ENCODE results near the gene LAMA4.

DNA sequence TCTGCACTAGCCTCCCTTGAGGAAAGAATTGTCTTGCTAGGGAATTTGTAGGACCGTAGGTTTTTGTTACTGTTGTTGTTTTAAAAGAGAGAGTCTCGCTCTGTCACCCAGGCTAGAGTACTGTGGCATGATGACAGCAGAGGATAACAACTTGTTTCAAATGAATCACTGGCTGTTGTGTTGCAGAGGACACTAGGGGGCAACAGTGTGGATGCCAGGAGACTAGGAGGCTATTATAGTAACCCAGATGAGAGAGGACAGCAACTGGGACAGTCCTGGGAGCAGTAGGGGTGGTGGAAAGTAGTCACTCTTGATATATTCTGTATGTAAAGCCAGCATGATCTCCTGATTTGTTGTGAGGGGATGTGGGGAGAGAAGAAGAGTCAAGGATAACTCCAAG, 41.8 kb upstream of the LAMA4 start:
- no peak for TF ChIP-seq CTCF (IDR thresholded peaks at IDR 0.05)
- TF ChIP-seq POLR2A (IDR thresholded peaks at IDR 0.05), result no peak
- no peak for TF ChIP-seq POLR2AphosphoS5 (IDR thresholded peaks at IDR 0.05; ENCODE audit: insufficient read depth in 1 of 2, low read depth in 1 of 2)

All from vagina (tissue), 2 donors.